Right lobe of liver (tissue), 6 donors: Measurements from ENCODE around the gene SNTA1. TPM values are rescaled to one million over a fixed set of nuclear protein-coding genes. Genes with fewer than 3 reads are reported as not detected.
"Not testable (repeated sequence)": the region's sequence is repeated elsewhere in the genome, so short reads cannot be mapped to it uniquely, and the experiment has no call there.

Source experiments
- ATAC-seq, 4 donors: fragments of 200-7000 bp; cut with Tn5 transposase; one replicate each; pipeline ENCODE4 v1.9.1; 2020; ENCODE audit warnings: mild to moderate bottlenecking in 4 of 4, moderate library complexity in 4 of 4
- DNase-seq, 3 donors: peaks; one replicate each; pipeline ENCODE4 v3.0.0-alpha.2; 2020
- H3K27ac ChIP-seq, 3 donors: fragments of 200-600 bp; one replicate each; pipeline ENCODE4 v1.8.0; 2022
- H3K27me3 ChIP-seq, 2 donors: fragments of 200-600 bp; one replicate each; pipeline ENCODE4 v1.8.0; 2022
- H3K36me3 ChIP-seq, 4 donors: fragments of 200-600 bp; sonication (generic) in 1 of 4; one replicate each; pipeline versions ENCODE4 v1.5.1 to v1.8.0; 2017 to 2022; ENCODE audit warnings: control low read depth in 1 of 4
- H3K4me1 ChIP-seq, 4 donors: fragments of 200-600 bp; sonication (generic) in 1 of 4; one replicate each; pipeline versions ENCODE4 v1.5.1 to v1.8.0; 2017 to 2022; ENCODE audit warnings: control low read depth in 1 of 4
- H3K4me3 ChIP-seq, 3 donors: fragments of 200-600 bp; one replicate each; pipeline ENCODE4 v1.8.0; 2022
- H3K9me3 ChIP-seq, 4 donors: fragments of 200-600 bp; sonication (generic) in 1 of 4; one replicate each; pipeline versions ENCODE4 v1.5.1 to v1.8.0; 2017 to 2022; ENCODE audit warnings: control low read depth in 1 of 4
- POLR2A ChIP-seq: fragments of 450-650 bp; IDR thresholded peaks from one replicate; pipeline ENCODE4 v1.6.1; 2017; ENCODE audit warnings: antibody characterized with exemption, mild to moderate bottlenecking
- WGBS: methylation state at CpG from one replicate; pipeline ENCODE4 v1.1.6; 2018; ENCODE audit warnings: low coverage, low lambda C conversion rate; ENCODE audit not compliant: insufficient coverage; ENCODE audit errors: missing lambda C conversion rate; 5-methylcytosine and 5-hydroxymethylcytosine counted together
- intact Hi-C, 2 donors: fragments of 100-400 bp; cut with DNase I; formaldehyde crosslinking; loops; one replicate each; pipeline versions ENCODE4 v1.11.2 to v1.14.1; 2022
- long read RNA-seq: library from polyadenylated mRNA; unstranded; transcript quantifications from one replicate; pipeline ENCODE4 v2.0.0, GENCODE V29; 2019
- total RNA-seq, 6 experiments: library from RNA; depleted of rRNA in 2 of 6; stranded (reverse); fragments of >200 nt in 2 of 6; fragmentation: NEBNext Ultra II Directional in 3 of 6; extraction: Animal tissue kit (Norgen Biotek cat#: 25700) in 3 of 6; gene quantifications; one replicate each; pipeline versions ENCODE4 v1.1.0 to v1.2.4, GENCODE V29; 2016 to 2023
- TF ChIP-seq, protein P1 (sequence below), 4 donors: fragments of 200-600 bp in 3 of 4; fragments of 450-650 bp in 1 of 4; IDR thresholded peaks; one replicate each; pipeline versions ENCODE4 v1.5.1 to v1.8.0; 2016 to 2022; ENCODE audit warnings: antibody characterized with exemption in 4 of 4, mild to moderate bottlenecking in 2 of 4
- donor health status: DM: no; HTN: yes; CAD: no.
- donor health status: DM: no; HTN: no; CAD: no.
- donor health status: DM: no; HTN: no; CAD: no.
- donor health status: DM: no; HTN: yes; CAD: no.
- donor health status: DM: no; HTN: yes; CAD: no.

SNTA1 gene
- total RNA-seq = 10 to 100 TPM in 2 of 6 experiments, 1 to 10 TPM in 4; 6.5 to 13.3 (median 8.1) TPM
- long read RNA-seq = 0 reads

DNA sequence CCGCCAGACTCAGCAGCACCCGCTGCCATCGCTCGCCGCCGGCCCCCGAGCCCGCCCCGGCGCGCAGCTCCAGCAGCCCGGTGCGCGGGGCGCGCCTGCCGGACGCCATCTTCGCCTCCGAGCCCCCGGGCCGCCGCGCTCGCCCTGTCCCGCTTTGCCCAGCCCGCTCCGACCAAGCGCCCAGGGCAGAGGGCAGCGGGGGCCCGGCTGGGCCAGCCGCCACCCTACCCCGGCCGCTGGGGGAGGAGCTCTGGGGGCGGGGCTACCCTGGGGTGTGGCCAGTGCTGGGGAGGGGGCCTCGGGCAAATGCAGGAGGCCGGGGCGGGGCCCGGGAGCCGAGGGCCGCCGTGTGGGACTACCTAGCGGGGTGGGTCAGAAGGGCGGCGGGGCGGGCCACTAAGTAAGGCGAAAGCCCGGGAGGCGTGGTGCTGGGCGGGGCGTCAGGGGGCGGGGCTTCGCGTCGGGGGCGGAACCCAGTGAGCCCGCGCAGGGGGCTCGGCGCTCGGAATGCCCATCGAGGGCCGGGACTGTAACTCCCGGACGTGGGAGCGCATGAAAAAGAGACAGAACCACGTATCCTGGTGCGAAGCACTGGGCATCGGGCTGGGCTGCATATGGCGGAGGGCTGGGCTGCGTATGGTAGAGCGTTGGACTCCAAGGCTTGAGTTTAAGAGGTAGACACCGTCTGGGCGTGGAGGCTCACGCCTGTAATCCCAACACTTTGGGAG lies at the start of gene SNTA1:
TSS of gene SNTA1 (minus strand) at position 252 of the 728 bp plus-strand sequence. CDS start at position 109, 143 bp downstream.
- Histone ChIP-seq H3K36me3 (no peaks in the 10 kb centered on the region), H3K4me3 (peak within 1 kb of the TSS; percentile 58 to 81 (median 66)), H3K27ac (peak within 1 kb of the TSS in 1 of 3 donors; percentile 47), H3K9me3 (no peaks in the 10 kb centered on the region), H3K27me3 (no peaks in the 10 kb centered on the region), H3K4me1 (peaks cover 0 to 15% (median 0%) of the 10 kb centered on the region in 4 donors)
- intact Hi-C loops = no loop called here
- DNase-seq (peak; percentile 98 to 99 (median 99)), ATAC-seq (peak; percentile 93 to 98 (median 95))
- peak; percentile 65 for TF ChIP-seq POLR2A
- TF ChIP-seq, protein P1, sequence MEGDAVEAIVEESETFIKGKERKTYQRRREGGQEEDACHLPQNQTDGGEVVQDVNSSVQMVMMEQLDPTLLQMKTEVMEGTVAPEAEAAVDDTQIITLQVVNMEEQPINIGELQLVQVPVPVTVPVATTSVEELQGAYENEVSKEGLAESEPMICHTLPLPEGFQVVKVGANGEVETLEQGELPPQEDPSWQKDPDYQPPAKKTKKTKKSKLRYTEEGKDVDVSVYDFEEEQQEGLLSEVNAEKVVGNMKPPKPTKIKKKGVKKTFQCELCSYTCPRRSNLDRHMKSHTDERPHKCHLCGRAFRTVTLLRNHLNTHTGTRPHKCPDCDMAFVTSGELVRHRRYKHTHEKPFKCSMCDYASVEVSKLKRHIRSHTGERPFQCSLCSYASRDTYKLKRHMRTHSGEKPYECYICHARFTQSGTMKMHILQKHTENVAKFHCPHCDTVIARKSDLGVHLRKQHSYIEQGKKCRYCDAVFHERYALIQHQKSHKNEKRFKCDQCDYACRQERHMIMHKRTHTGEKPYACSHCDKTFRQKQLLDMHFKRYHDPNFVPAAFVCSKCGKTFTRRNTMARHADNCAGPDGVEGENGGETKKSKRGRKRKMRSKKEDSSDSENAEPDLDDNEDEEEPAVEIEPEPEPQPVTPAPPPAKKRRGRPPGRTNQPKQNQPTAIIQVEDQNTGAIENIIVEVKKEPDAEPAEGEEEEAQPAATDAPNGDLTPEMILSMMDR (IDR thresholded peaks at IDR 0.05) = no peak
- WGBS = no CpG with 5 or more reads among the region's 75 CpGs

DNA sequence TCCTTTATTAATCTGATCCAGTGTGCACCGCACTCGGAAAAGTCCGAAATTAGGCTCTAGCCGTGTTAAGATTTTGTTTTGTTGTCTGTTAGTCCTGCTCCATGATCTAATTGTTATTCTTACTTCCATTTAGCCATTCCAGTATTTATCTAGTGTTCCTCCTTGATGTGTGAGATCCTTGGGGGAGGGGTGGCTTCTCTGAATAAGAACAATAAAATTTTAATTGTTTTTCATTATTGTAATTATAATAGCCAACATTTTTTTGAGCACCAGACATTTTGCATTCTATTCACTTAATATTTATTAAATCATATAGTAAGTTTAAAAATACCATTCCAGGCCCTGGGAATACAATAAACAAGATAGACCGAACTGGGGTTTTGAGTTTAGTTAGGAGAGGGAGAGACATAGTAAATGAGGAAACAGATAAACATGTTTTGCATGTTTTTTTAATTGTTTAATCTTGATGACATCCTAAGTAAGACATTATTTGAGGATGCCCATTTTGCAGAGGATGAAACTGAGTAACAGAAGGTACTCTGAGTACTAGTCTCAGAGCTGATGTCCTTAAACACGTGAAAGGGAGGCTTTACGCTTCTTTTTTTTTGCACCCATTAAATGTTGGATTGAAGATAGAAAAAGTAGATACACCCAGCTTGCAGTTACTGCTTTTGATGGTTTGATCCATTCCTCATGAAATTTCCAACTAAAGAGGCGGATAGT lies 47.5 kb upstream of the SNTA1 start:
- Histone ChIP-seq H3K9me3 (no peaks in the 10 kb centered on the region), H3K27me3 (no peaks in the 10 kb centered on the region), H3K4me1 (peaks cover 0 to 8% (median 0%) of the 10 kb centered on the region in 4 donors), H3K27ac (no peak overlapping the region), H3K4me3 (peak overlapping the region; percentile 74 to 86 (median 77)), H3K36me3 (no peaks in the 10 kb centered on the region)
- no peak for TF ChIP-seq POLR2A
- TF ChIP-seq, protein P1 (IDR thresholded peaks at IDR 0.05) = no peak
- WGBS = 66% methylated on average over 8 of the region's 8 CpGs
- ATAC-seq (no peak), DNase-seq (no peak)
- intact Hi-C loops = no loop called here

DNA sequence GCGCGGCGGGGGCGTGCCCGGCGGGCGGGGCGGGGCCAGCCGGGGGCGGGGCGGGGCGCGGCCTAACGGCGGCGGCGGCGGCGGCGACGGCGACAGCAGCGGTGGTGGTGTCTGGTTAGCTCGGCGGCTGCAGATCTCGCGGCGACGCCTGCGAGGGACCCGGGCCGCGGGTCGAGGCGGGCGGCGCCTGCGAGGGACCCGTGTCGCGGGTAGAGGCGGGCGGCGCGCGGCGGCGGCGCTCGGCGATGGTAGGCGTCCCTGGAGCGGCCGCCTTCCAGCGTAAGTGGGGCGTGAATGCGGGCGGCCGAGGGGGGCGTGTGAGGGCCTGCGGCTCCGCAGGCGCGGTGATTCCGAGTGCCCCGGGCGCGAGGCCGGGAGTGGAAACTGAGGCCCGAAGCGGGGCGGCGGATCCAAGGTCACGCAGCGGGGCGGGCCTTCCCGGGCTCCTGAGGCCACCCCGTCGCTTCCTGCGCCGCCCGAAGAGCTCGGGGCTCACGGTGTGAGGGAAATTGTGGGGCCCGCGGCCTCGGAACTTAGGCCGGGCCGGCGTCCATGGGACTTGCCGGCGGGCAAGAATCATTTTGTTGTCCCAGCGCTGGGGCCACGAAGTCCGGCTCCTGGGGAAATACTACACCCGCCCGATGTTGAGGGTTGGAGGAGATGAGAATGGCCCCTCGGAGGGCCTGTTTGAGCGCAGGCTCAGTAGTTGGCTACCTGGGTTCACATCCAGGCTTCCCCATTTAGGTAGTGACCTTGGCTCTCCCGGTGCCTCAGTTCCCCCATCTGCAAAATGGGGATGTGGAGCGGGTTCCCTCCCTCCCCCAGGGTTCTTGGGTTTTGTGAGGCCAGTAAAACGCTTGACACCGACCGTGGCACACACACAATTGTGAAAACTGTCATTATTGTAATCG lies 46.7 kb upstream of the SNTA1 start, which contains the start of gene CBFA2T2:
TSS of gene CBFA2T2 (plus strand) at position 74 of the 911 bp plus-strand sequence. CDS start at position 246, 172 bp downstream.
- WGBS = 5% methylated on average over 6 of the region's 105 CpGs
- ATAC-seq = peak; percentile 46 to 52 (median 51)
- intact Hi-C loops = no loop called here
- no peaks in the 10 kb centered on the region for H3K9me3 ChIP-seq
- peak within 1 kb of the TSS; percentile 74 to 86 (median 77) for H3K4me3 ChIP-seq
- DNase-seq = peak in 2 of 3 donors; percentile 77
- H3K36me3 ChIP-seq = no peaks in the 10 kb centered on the region
- peak within 1 kb of the TSS; percentile 87 to 94 (median 92) for H3K27ac ChIP-seq
- TF ChIP-seq, protein P1 (IDR thresholded peaks at IDR 0.05) = no peak
- TF ChIP-seq POLR2A = no peak
- H3K4me1 ChIP-seq = peaks cover 0 to 8% (median 0%) of the 10 kb centered on the region in 4 donors
- H3K27me3 ChIP-seq = no peaks in the 10 kb centered on the region

DNA sequence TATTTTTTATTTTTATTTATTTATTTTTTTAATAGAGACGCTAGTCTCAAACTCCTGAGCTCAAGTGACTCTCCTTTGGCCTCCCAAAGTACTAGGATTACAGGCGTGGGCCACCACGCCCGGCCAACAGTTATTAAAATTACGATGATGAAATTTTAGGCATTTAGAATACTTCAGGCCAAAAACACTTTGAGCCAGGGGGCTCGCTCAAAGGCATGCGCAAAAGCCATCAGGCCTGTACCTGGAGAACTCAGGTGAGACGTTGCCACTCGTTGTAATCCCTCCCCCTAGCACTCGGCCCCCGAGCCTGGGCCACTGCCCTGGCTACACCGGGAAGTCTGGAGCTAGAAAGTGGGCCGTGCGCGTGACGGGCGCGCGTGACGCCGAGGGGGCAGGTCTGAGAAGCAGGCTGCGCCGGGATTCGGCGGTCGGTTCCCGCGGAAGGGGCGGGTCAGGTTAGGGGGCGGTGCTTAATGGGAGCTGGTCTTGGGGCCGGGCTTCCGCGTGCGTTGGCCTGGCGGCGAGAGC lies 46.0 kb upstream of the SNTA1 start:
- TF ChIP-seq, protein P1 (IDR thresholded peaks at IDR 0.05) = no peak
- peak; percentile 95 for TF ChIP-seq POLR2A
- H3K4me3 ChIP-seq = peak overlapping the region; percentile 23 to 74 (median 30)
- H3K36me3 ChIP-seq = no peaks in the 10 kb centered on the region
- peak overlapping the region; percentile 87 to 92 (median 91) for H3K27ac ChIP-seq
- ATAC-seq = peak; percentile 97 to 99 (median 98)
- DNase-seq = peak; percentile 100
- peaks cover 0 to 8% (median 0%) of the 10 kb centered on the region in 4 donors for H3K4me1 ChIP-seq
- H3K27me3 ChIP-seq = no peaks in the 10 kb centered on the region
- WGBS = 4% methylated on average over 9 of the region's 36 CpGs
- H3K9me3 ChIP-seq = no peaks in the 10 kb centered on the region
- intact Hi-C loops = no loop called here

DNA sequence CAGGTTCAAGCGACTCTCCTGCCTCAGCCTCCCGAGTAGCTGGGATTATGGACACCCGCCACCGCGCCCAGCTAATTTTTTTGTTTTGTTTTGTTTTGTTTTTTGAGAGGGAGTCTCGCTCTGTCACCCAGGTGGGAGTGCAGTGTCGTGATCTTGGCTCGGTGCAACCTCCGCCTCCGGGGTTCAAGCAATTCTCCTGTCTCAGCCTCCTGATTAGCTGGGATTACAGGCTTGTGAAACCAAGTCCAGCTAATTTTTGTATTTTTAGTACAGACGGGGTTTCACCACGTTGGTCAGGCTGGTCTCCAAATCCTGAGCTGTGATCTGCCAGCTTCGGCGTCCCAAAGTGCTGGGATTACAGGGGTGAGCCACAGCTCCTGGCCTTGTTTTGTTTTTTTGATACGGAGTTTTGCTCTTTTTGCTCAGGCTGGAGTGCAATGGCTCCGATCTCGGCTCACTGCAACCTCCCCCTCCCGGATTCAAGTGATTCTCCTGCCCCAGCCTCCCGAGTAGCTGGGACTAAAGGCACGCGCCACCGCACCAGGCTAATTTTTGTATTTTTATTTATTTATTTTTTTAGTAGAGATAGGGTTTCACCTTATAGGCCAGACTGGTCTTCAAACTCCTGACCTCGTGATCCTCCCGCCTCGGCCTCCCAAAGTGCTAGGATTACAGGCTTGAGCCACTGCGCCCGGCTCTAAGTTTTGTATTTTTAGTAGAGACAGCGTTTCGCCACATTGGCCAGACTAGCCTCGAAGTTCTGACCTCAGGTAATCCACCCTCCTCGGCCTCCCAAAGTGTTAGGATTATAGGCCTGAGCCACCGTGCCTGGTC lies 45.3 kb upstream of the SNTA1 start:
- H3K9me3 ChIP-seq, H3K36me3 ChIP-seq, H3K4me1 ChIP-seq, H3K27me3 ChIP-seq, ATAC-seq, intact Hi-C loops, DNase-seq: not testable (repeated sequence)
- WGBS = 94% methylated on average over 28 of the region's 32 CpGs
- Histone ChIP-seq H3K4me3 (peak overlapping the region; percentile 23 to 74 (median 30)), H3K27ac (peak overlapping the region; percentile 87 to 92 (median 91))
